Trophoblast cell (in vitro differentiated cells and primary cell): ENCODE measurements around the gene MACROD2.
"Not testable (repeated sequence)": the region's sequence is repeated elsewhere in the genome, so short reads cannot be mapped to it uniquely, and the experiment has no call there.

Experiments used
- DNase-seq, 2 donors: peaks; one replicate each; pipeline ENCODE4 v3.0.0-alpha.2; 2016
- H2AFZ ChIP-seq: 2 replicates; pipeline ENCODE4 v1.6.1; 2013; ENCODE audit warnings: low read length, moderate library complexity, mild to moderate bottlenecking; ENCODE audit not compliant: insufficient read depth, poor library complexity
- H2AK5ac ChIP-seq: 2 replicates; pipeline ENCODE4 v1.6.1; 2013; ENCODE audit warnings: mild to moderate bottlenecking, low read length
- H2BK120ac ChIP-seq: 2 replicates; pipeline ENCODE4 v1.6.1; 2013; ENCODE audit warnings: low read length, mild to moderate bottlenecking, moderate library complexity; ENCODE audit not compliant: insufficient read depth, poor library complexity
- H2BK12ac ChIP-seq: 2 replicates; pipeline ENCODE4 v1.6.1; 2013; ENCODE audit warnings: mild to moderate bottlenecking, low read length, moderate library complexity
- H2BK5ac ChIP-seq: 2 replicates; pipeline ENCODE4 v1.6.1; 2013; ENCODE audit warnings: low read length, low read depth, moderate library complexity, mild to moderate bottlenecking; ENCODE audit not compliant: poor library complexity
- H3K14ac ChIP-seq: 2 replicates; pipeline ENCODE4 v1.6.1; 2013; ENCODE audit warnings: mild to moderate bottlenecking, low read length
- H3K18ac ChIP-seq: 2 replicates; pipeline ENCODE4 v1.6.1; 2013; ENCODE audit warnings: mild to moderate bottlenecking, low read length
- H3K23ac ChIP-seq: 2 replicates; pipeline ENCODE4 v1.6.1; 2013; ENCODE audit warnings: low read length
- H3K27ac ChIP-seq: 2 replicates; pipeline ENCODE4 v1.5.1; 2013; ENCODE audit warnings: low read depth, mild to moderate bottlenecking, inconsistent platforms, low read length, moderate library complexity
- H3K27me3 ChIP-seq: 2 replicates; pipeline ENCODE4 v1.6.1; 2013; ENCODE audit warnings: inconsistent platforms, mild to moderate bottlenecking, low read length, moderate library complexity; ENCODE audit not compliant: insufficient read depth
- H3K36me3 ChIP-seq, 2 experiments: 1 replicate in 1 of 2; 2 replicates in 1 of 2; pipeline ENCODE4 v1.6.1; 2013; ENCODE audit warnings: low read length in 2 of 2, mild to moderate bottlenecking in 2 of 2, moderate library complexity in 1 of 2; ENCODE audit not compliant: insufficient read depth in 2 of 2, control insufficient read depth in 1 of 2
- H3K4ac ChIP-seq: 2 replicates; pipeline ENCODE4 v1.6.1; 2013; ENCODE audit warnings: low read depth, mild to moderate bottlenecking, low read length, moderate library complexity
- H3K4me1 ChIP-seq, 2 experiments: 1 replicate in 1 of 2; 2 replicates in 1 of 2; pipeline ENCODE4 v1.6.1; 2013; ENCODE audit warnings: low read length in 2 of 2, mild to moderate bottlenecking in 2 of 2, moderate library complexity in 1 of 2; ENCODE audit not compliant: insufficient read depth in 2 of 2, control insufficient read depth in 1 of 2
- H3K4me2 ChIP-seq: 2 replicates; pipeline ENCODE4 v1.6.1; 2013; ENCODE audit warnings: inconsistent platforms, mild to moderate bottlenecking, low read length, moderate library complexity
- H3K4me3 ChIP-seq: 2 replicates; pipeline ENCODE4 v1.5.1; 2013; ENCODE audit warnings: mild to moderate bottlenecking, low read depth, low read length, inconsistent platforms
- H3K79me1 ChIP-seq: one replicate; pipeline ENCODE4 v1.6.1; 2013; ENCODE audit warnings: low read length
- H3K79me2 ChIP-seq: 2 replicates; pipeline ENCODE4 v1.6.1; 2013; ENCODE audit warnings: low read length, mild to moderate bottlenecking; ENCODE audit not compliant: control insufficient read depth, insufficient read depth, poor library complexity
- H3K9ac ChIP-seq: 2 replicates; pipeline ENCODE4 v1.6.1; 2013; ENCODE audit warnings: mild to moderate bottlenecking, low read length
- H3K9me3 ChIP-seq: 2 replicates; pipeline ENCODE4 v1.6.1; 2013; ENCODE audit warnings: low read depth, mild to moderate bottlenecking, control low read depth, inconsistent platforms, low read length; ENCODE audit not compliant: insufficient read depth
- H4K12ac ChIP-seq: 2 replicates; pipeline ENCODE4 v1.6.1; 2013; ENCODE audit warnings: low read depth, mild to moderate bottlenecking, low read length, moderate library complexity
- H4K8ac ChIP-seq: 2 replicates; pipeline ENCODE4 v1.6.1; 2013; ENCODE audit warnings: low read depth, mild to moderate bottlenecking, low read length, moderate library complexity
- H4K91ac ChIP-seq: one replicate; pipeline ENCODE4 v1.6.1; 2013; ENCODE audit warnings: low read depth, mild to moderate bottlenecking, low read length, moderate library complexity
- WGBS: extraction: QIAGEN DNeasy Blood & Tissue Kit; methylation state at CpG from one replicate; pipeline ENCODE4 v1.1.7; 2013; ENCODE audit warnings: missing lambda C conversion rate; ENCODE audit not compliant: insufficient read length, insufficient coverage; ENCODE audit errors: extremely low coverage; 5-methylcytosine and 5-hydroxymethylcytosine counted together

MACROD2 gene

DNA sequence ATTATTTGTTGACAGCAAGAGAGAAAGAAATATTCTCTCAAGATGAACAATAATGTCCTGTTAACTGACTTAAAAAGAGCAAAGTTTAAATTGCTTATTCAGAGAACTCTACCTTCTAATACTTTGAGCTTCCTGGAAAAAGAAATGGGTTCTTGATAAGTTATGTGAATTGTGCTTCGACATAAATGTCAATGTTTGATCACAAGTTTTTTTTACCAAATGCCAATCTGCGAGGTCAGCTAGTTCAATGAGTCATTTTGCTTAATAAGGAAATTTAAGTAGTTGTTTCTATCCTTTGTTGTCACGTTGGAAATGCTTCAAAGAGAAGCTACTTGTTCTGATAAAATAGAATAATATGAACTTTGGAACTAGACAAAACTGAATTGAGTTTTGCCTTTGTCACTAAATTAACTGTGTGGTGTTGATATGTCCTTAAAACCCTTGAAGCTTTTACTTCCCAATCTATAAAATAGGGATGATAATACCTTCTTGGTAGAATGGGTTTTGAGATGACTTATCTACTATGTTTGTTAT lies 984.2 kb downstream of the MACROD2 start:
- H3K36me3 ChIP-seq, result no peaks in the 10 kb centered on the region
- H4K12ac ChIP-seq, result no peak overlapping the region
- no peak overlapping the region for H4K8ac ChIP-seq
- H2BK5ac ChIP-seq, result no peak overlapping the region
- no peak overlapping the region for H2AK5ac ChIP-seq
- no peak for DNase-seq
- no peak overlapping the region for H3K27ac ChIP-seq
- no peak overlapping the region for H3K9ac ChIP-seq
- no peak overlapping the region for H3K18ac ChIP-seq
- no peak overlapping the region for H3K23ac ChIP-seq
- no peaks in the 10 kb centered on the region for H3K79me2 ChIP-seq
- no peak overlapping the region for H4K91ac ChIP-seq
- H3K4me2 ChIP-seq, result no peak overlapping the region
- H2AFZ ChIP-seq, result no peak overlapping the region
- no peaks in the 10 kb centered on the region for H3K4me1 ChIP-seq
- no peak overlapping the region for H3K4me3 ChIP-seq
- H3K27me3 ChIP-seq, result no peaks in the 10 kb centered on the region
- no peaks in the 10 kb centered on the region for H3K79me1 ChIP-seq
- no peak overlapping the region for H3K14ac ChIP-seq
- no CpG with 5 or more reads among the region's 3 CpGs for WGBS
- H2BK12ac ChIP-seq, result no peak overlapping the region
- no peak overlapping the region for H2BK120ac ChIP-seq
- peaks cover 6% of the 10 kb centered on the region for H3K9me3 ChIP-seq
- no peak overlapping the region for H3K4ac ChIP-seq

DNA sequence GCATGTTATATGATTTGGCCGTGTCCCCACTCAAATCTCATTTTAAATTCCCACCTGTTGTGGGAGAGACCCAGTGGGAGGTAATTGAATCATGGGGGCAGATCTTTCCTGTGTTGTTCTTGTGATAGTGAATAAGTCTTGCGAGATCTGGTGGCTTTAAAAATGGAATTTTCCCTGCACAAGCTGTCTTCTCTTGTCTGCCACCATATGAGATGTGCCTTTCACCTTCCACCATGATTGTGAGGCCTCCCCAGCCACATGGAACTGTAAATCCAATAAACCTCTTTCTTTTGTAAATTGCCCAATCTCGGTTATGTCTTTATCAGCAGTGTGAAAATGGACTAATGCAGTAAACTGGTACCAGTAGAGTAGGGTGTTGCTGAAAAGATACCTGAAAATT lies 986.2 kb downstream of the MACROD2 start:
- not testable (repeated sequence) for H3K4me2 ChIP-seq, H3K23ac ChIP-seq, H4K8ac ChIP-seq, H4K91ac ChIP-seq, H2AK5ac ChIP-seq, H3K4ac ChIP-seq, H3K14ac ChIP-seq, H3K18ac ChIP-seq, H2AFZ ChIP-seq, H3K27me3 ChIP-seq, H3K79me2 ChIP-seq, H4K12ac ChIP-seq, H2BK120ac ChIP-seq, DNase-seq, H3K9me3 ChIP-seq, H3K9ac ChIP-seq, H3K4me3 ChIP-seq, H3K4me1 ChIP-seq, H2BK5ac ChIP-seq, H3K36me3 ChIP-seq, H3K27ac ChIP-seq, H2BK12ac ChIP-seq, H3K79me1 ChIP-seq
- WGBS, result no CpG with 5 or more reads among the region's 3 CpGs

- H2AK5ac ChIP-seq, H3K9ac ChIP-seq, H3K4me2 ChIP-seq, H2BK12ac ChIP-seq, H4K12ac ChIP-seq, H3K4ac ChIP-seq, H3K27ac ChIP-seq, DNase-seq, H4K8ac ChIP-seq, H2AFZ ChIP-seq, H2BK5ac ChIP-seq, H4K91ac ChIP-seq, H3K27me3 ChIP-seq, H2BK120ac ChIP-seq, H3K4me1 ChIP-seq, H3K18ac ChIP-seq, H3K23ac ChIP-seq, H3K14ac ChIP-seq, H3K36me3 ChIP-seq, H3K79me1 ChIP-seq, H3K79me2 ChIP-seq, H3K9me3 ChIP-seq, H3K4me3 ChIP-seq: not testable (repeated sequence)
- WGBS, result no CpG with 5 or more reads among the region's 1 CpG
Observed at GRCh38 chr20:14982324-14982723, 987.0 kb downstream of the MACROD2 start.

- no peak overlapping the region for H4K12ac ChIP-seq
- no peaks in the 10 kb centered on the region for H3K27me3 ChIP-seq
- no peak overlapping the region for H2BK12ac ChIP-seq
- no peaks in the 10 kb centered on the region for H3K79me1 ChIP-seq
- H3K18ac ChIP-seq, result no peak overlapping the region
- no peak overlapping the region for H3K4ac ChIP-seq
- H4K8ac ChIP-seq, result no peak overlapping the region
- no peak overlapping the region for H4K91ac ChIP-seq
- no peaks in the 10 kb centered on the region for H3K36me3 ChIP-seq
- no CpG with 5 or more reads among the region's 3 CpGs for WGBS
- no peak overlapping the region for H2BK5ac ChIP-seq
- H2AFZ ChIP-seq, result no peak overlapping the region
- no peak overlapping the region for H2BK120ac ChIP-seq
- H3K4me3 ChIP-seq, result no peak overlapping the region
- no peaks in the 10 kb centered on the region for H3K79me2 ChIP-seq
- no peaks in the 10 kb centered on the region for H3K4me1 ChIP-seq
- H3K4me2 ChIP-seq, result no peak overlapping the region
- H3K27ac ChIP-seq, result no peak overlapping the region
- H3K9me3 ChIP-seq, result peaks cover 6% of the 10 kb centered on the region
- no peak overlapping the region for H2AK5ac ChIP-seq
- H3K14ac ChIP-seq, result no peak overlapping the region
- DNase-seq, result no peak
- no peak overlapping the region for H3K23ac ChIP-seq
- no peak overlapping the region for H3K9ac ChIP-seq
Observed at GRCh38 chr20:14984305-14984704, 989.0 kb downstream of the MACROD2 start.
